Measurements from ENCODE around the gene GABRG3.

DNA sequence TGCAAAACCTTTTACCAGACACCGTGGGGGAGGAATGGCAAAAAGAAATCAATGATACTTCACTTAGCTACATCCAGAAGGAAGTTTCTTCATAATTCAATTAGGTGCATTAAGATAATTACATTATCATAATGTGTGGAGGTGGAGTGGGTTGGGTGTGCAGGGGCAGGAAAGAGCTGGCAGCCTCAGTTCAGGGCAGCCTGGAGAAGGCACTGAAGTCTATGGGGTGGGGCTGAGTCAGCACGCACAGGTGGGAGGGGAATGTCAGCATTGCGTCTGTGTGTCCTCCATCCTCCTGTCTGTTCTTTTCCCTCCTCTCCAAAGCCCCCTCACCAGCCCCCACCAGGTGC lies 278.8 kb downstream of the GABRG3 start:
- TF ChIP-seq, protein P1, sequence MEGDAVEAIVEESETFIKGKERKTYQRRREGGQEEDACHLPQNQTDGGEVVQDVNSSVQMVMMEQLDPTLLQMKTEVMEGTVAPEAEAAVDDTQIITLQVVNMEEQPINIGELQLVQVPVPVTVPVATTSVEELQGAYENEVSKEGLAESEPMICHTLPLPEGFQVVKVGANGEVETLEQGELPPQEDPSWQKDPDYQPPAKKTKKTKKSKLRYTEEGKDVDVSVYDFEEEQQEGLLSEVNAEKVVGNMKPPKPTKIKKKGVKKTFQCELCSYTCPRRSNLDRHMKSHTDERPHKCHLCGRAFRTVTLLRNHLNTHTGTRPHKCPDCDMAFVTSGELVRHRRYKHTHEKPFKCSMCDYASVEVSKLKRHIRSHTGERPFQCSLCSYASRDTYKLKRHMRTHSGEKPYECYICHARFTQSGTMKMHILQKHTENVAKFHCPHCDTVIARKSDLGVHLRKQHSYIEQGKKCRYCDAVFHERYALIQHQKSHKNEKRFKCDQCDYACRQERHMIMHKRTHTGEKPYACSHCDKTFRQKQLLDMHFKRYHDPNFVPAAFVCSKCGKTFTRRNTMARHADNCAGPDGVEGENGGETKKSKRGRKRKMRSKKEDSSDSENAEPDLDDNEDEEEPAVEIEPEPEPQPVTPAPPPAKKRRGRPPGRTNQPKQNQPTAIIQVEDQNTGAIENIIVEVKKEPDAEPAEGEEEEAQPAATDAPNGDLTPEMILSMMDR (IDR thresholded peaks at IDR 0.05), result no peak
- TF ChIP-seq EP300 (IDR thresholded peaks at IDR 0.05), result no peak
- TF ChIP-seq POLR2AphosphoS5 (IDR thresholded peaks at IDR 0.05), result no peak
- no peak for TF ChIP-seq POLR2A (IDR thresholded peaks at IDR 0.05)
